Prostate gland (tissue), 2 donors: ENCODE measurements around the gene ZNF396. TPM values are rescaled to one million over a fixed set of nuclear protein-coding genes. Genes with fewer than 3 reads are reported as not detected.

Experiments used
- DNase-seq: peaks from one replicate; pipeline ENCODE4 v3.0.0-alpha.2; 2019; ENCODE audit warnings: low spot score
- H3K27ac ChIP-seq, 2 donors: fragments of 200-600 bp; sonication (generic); 2 replicates each; pipeline ENCODE4 v1.5.1; 2017 to 2019
- H3K27me3 ChIP-seq: fragments of 200-600 bp; sonication (generic); replicated peaks from 2 replicates; pipeline ENCODE4 v1.5.1; 2019; ENCODE audit not compliant: insufficient read depth
- H3K36me3 ChIP-seq, 2 donors: fragments of 200-600 bp; sonication (generic); 1 replicate in 1 of 2; 2 replicates in 1 of 2; pipeline versions ENCODE4 v1.5.1 to v1.8.1; 2017 to 2019
- H3K4me1 ChIP-seq: fragments of 200-600 bp; sonication (generic); replicated peaks from 2 replicates; pipeline ENCODE4 v1.5.1; 2019
- H3K4me3 ChIP-seq, 2 donors: fragments of 200-600 bp; sonication (generic); 2 replicates each; pipeline ENCODE4 v1.5.1; 2017 to 2019
- H3K9me3 ChIP-seq: fragments of 200-600 bp; sonication (generic); 2 replicates; pipeline ENCODE4 v1.5.1; 2017
- CTCF ChIP-seq, 4 experiments: fragments of 200-600 bp in 2 of 4; fragments of 450-650 bp in 2 of 4; sonication (generic) in 2 of 4; IDR thresholded peaks; 1 replicate in 3 of 4; 2 replicates in 1 of 4; pipeline ENCODE4 v1.5.1; 2016 to 2019; ENCODE audit warnings: antibody characterized with exemption in 4 of 4, mild to moderate bottlenecking in 2 of 4, moderate library complexity in 2 of 4
- POLR2A ChIP-seq: fragments of 450-650 bp; IDR thresholded peaks from one replicate; pipeline ENCODE4 v1.6.1; 2016; ENCODE audit warnings: antibody characterized with exemption, mild to moderate bottlenecking
- POLR2AphosphoS5 ChIP-seq: sonication (generic); formaldehyde crosslinking; IDR thresholded peaks from one replicate; pipeline ENCODE4 v1.6.1; 2017; ENCODE audit warnings: antibody characterized with exemption
- WGBS: methylation state at CpG from one replicate; pipeline ENCODE4 v1.1.5; 2018; 5-methylcytosine and 5-hydroxymethylcytosine counted together
- intact Hi-C: fragments of 100-400 bp; cut with DNase I; formaldehyde crosslinking; loops from one replicate; pipeline ENCODE4 v1.14.2; 2022
- total RNA-seq, 2 donors: library from RNA; depleted of rRNA; stranded (reverse); fragments of >200 nt; gene quantifications; one replicate each; pipeline ENCODE4 v1.1.0, GENCODE V29; 2016

Gene ZNF396
- total RNA-seq, 2 donors from 2014 or later = 1.6 to 3.9 TPM

- Histone ChIP-seq H3K36me3 (no peaks in the 10 kb centered on the region), H3K27me3 (no peaks in the 10 kb centered on the region), H3K4me3 (no peak overlapping the region), H3K27ac (no peak overlapping the region), H3K9me3 (no peaks in the 10 kb centered on the region), H3K4me1 (no peaks in the 10 kb centered on the region)
- intact Hi-C loops = no loop called here
- TF ChIP-seq POLR2AphosphoS5 (no peak), CTCF (IDR thresholded peaks at IDR 0.05) (no peak), POLR2A (no peak)
- DNase-seq = no peak
- 52% methylated on average over 3 of the region's 3 CpGs for WGBS
Observed at GRCh38 chr18:35326695-35327387, 50.3 kb downstream of the ZNF396 start.

- 43% methylated on average over 2 of the region's 2 CpGs for WGBS
- H3K27ac ChIP-seq = no peak overlapping the region
- H3K9me3 ChIP-seq = no peaks in the 10 kb centered on the region
- H3K36me3 ChIP-seq = no peaks in the 10 kb centered on the region
- H3K4me1 ChIP-seq = no peaks in the 10 kb centered on the region
- H3K4me3 ChIP-seq = no peak overlapping the region
- no peaks in the 10 kb centered on the region for H3K27me3 ChIP-seq
- intact Hi-C loops = no loop called here
- no peak for TF ChIP-seq POLR2AphosphoS5
- no peak for TF ChIP-seq CTCF (IDR thresholded peaks at IDR 0.05)
- TF ChIP-seq POLR2A = no peak
- DNase-seq = no peak
Observed at GRCh38 chr18:35324926-35325655, 52.0 kb downstream of the ZNF396 start.

DNA sequence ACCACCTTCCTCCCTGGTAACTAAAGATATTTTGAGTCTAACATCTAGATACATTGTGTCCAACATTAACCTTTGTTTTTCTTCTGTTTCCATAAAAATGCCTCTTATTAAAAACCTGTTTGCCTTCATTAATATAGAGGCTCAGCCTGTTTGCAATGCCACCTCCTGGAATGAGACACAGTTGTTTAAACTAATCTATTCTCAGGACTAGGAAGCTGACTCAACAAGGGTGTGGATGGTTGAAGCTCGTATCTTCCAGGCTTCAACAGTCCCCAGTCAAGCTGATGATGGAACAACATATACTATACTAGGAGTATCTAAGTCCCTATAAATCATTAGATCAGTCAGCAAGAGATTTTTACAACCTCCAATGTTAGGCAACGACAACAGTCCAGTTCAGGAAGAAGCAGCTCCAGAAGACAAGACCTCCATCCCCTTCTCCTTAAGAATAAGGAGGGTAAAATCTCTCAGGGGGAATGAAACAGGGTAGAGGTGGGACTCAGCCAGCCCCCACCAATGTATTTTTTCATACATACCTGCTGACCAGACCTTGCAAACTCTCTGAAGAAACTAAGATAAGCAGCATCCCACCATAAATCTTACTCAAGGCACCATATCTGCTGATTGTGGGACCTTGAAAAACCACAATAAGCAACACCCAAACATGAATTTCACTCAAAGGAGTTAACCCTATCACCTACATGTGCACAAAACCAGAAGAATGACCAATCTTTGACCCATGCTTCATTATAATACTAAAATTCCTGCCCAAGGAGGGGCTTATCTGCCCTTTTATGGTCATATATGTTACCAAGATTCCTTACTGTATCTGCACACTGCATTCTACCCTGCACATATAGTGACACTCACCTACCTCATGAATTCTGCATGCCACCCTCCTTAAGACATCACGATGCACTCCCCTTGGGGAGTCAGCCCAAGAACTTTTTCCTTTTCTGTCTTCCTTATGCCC, 54.4 kb downstream of the ZNF396 start:
- intact Hi-C loops = no loop called here
- DNase-seq = no peak
- Histone ChIP-seq H3K27ac (no peak overlapping the region), H3K36me3 (no peaks in the 10 kb centered on the region), H3K4me3 (no peak overlapping the region), H3K9me3 (no peaks in the 10 kb centered on the region), H3K27me3 (no peaks in the 10 kb centered on the region), H3K4me1 (no peaks in the 10 kb centered on the region)
- TF ChIP-seq CTCF (IDR thresholded peaks at IDR 0.05) (no peak), POLR2A (no peak), POLR2AphosphoS5 (no peak)
- WGBS = 63% methylated on average over 3 of the region's 3 CpGs

Other genes with a start within 250 kb of the ZNF396 start
- 10 to 100 TPM; 32.9 TPM for gene ZNF397, start 136.3 kb downstream of the ZNF396 start, total RNA-seq
- gene ZSCAN30, start 87.1 kb downstream of the ZNF396 start, total RNA-seq = 10 to 100 TPM; 18.3 to 21.3 TPM
- gene ZNF24, start 32.9 kb downstream of the ZNF396 start, total RNA-seq = 10 to 100 TPM; 39.4 to 53.4 TPM
- gene INO80C, start 120.6 kb upstream of the ZNF396 start, total RNA-seq = 10 to 100 TPM in 1 of 2 donors, 1 to 10 TPM in 1; 5.0 to 26.4 TPM
- gene GALNT1, start 204.4 kb upstream of the ZNF396 start, total RNA-seq = 10 to 100 TPM; 40.2 to 50.6 TPM